Smooth muscle cell (in vitro differentiated cells): ENCODE data around the gene UPB1. TPM values are rescaled to one million over a fixed set of nuclear protein-coding genes. Genes with fewer than 3 reads are reported as not detected.

Experiments
- DNase-seq: peaks from one replicate; lab custom pipeline; 2025; ENCODE audit not compliant: unreplicated experiment; lab: John Stamatoyannopoulos, UW
- H2AFZ ChIP-seq: fragments of 200-600 bp; sonication (generic); 2 replicates; pipeline ENCODE4 v1.6.0; 2016; ENCODE audit warnings: antibody characterized with exemption, low read depth, mild to moderate bottlenecking
- H3F3A ChIP-seq: fragments of 200-600 bp; sonication (generic); 2 replicates; pipeline ENCODE4 v1.6.0; 2017; ENCODE audit warnings: antibody characterized with exemption, low read depth
- H3K27ac ChIP-seq: fragments of 200-600 bp; sonication (generic); 2 replicates; pipeline ENCODE4 v1.5.1; 2016; ENCODE audit warnings: low read depth, mild to moderate bottlenecking
- H3K27me3 ChIP-seq: fragments of 200-600 bp; sonication (generic); 2 replicates; pipeline ENCODE4 v1.6.1; 2016; ENCODE audit warnings: low read depth, mild to moderate bottlenecking
- H3K36me3 ChIP-seq: fragments of 200-600 bp; sonication (generic); 2 replicates; pipeline ENCODE4 v1.5.1; 2016; ENCODE audit warnings: low read depth
- H3K4me1 ChIP-seq: fragments of 200-600 bp; sonication (generic); 2 replicates; pipeline ENCODE4 v1.5.1; 2016; ENCODE audit warnings: low read depth
- H3K4me2 ChIP-seq: fragments of 200-600 bp; sonication (generic); 2 replicates; pipeline ENCODE4 v1.6.0; 2016; ENCODE audit warnings: mild to moderate bottlenecking
- H3K4me3 ChIP-seq: fragments of 200-600 bp; sonication (generic); 2 replicates; pipeline ENCODE4 v1.5.1; 2016; ENCODE audit warnings: mild to moderate bottlenecking
- H3K79me2 ChIP-seq: fragments of 200-600 bp; sonication (generic); 2 replicates; pipeline ENCODE4 v1.6.0; 2016; ENCODE audit warnings: low read depth, mild to moderate bottlenecking
- H3K9ac ChIP-seq: fragments of 200-600 bp; sonication (generic); 2 replicates; pipeline ENCODE4 v1.6.0; 2016; ENCODE audit warnings: low read depth
- H3K9me3 ChIP-seq: fragments of 200-600 bp; sonication (generic); replicated peaks from 2 replicates; pipeline ENCODE4 v1.5.1; 2016; ENCODE audit warnings: low read depth
- H4K20me1 ChIP-seq: fragments of 200-600 bp; sonication (generic); 2 replicates; pipeline ENCODE4 v1.6.0; 2016; ENCODE audit warnings: low read depth
- WGBS: methylation state at CpG from one replicate; pipeline ENCODE4 v1.1.7; 2016; ENCODE audit warnings: low lambda C conversion rate; 5-methylcytosine and 5-hydroxymethylcytosine counted together
- polyA plus RNA-seq: library from polyadenylated mRNA; unstranded; fragments of >200 nt; fragmentation: Nextera tagmentation; extraction: Ambion mirVana; gene quantifications from 2 replicates; pipeline ENCODE4 v1.2.1, GENCODE V29; 2016
- total RNA-seq: library from RNA; depleted of rRNA; stranded (reverse); fragments of >200 nt; gene quantifications from 2 replicates; pipeline ENCODE4 v1.2.3, GENCODE V29; 2014
- TF ChIP-seq, protein P1 (sequence below): fragments of 200-600 bp; sonication (generic); IDR thresholded peaks from 2 replicates; pipeline ENCODE4 v1.5.1; 2017; ENCODE audit warnings: borderline replicate concordance, mild to moderate bottlenecking, antibody characterized with exemption; ENCODE audit not compliant: insufficient read depth, poor library complexity, severe bottlenecking

Gene UPB1
- total and polyA plus RNA-seq, 2 experiments from 2014 or later = 0.21 TPM; not detected in 1

DNA sequence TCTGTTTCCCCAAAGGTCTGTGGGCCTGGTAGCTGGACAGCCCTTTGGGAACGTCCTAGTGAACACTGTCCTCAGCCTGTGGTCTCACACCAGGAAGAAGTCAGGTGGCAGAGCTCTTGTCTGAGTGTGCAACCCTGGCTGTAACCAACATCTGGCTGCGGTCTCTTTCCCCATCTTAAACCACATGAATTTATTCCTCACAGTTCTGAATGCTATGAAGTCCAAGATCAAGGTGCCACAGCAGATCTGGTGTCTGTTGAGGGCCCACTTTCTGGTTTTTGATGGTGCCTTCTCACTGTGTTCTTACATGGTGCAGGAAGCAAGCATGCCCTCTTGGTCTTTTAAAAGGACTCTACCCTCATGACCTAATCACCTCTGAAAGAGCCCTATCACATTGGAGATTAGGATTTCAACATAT is 2.7 kb downstream of the UPB1 start:
- no peak overlapping the region for H3K4me2 ChIP-seq
- TF ChIP-seq, protein P1, sequence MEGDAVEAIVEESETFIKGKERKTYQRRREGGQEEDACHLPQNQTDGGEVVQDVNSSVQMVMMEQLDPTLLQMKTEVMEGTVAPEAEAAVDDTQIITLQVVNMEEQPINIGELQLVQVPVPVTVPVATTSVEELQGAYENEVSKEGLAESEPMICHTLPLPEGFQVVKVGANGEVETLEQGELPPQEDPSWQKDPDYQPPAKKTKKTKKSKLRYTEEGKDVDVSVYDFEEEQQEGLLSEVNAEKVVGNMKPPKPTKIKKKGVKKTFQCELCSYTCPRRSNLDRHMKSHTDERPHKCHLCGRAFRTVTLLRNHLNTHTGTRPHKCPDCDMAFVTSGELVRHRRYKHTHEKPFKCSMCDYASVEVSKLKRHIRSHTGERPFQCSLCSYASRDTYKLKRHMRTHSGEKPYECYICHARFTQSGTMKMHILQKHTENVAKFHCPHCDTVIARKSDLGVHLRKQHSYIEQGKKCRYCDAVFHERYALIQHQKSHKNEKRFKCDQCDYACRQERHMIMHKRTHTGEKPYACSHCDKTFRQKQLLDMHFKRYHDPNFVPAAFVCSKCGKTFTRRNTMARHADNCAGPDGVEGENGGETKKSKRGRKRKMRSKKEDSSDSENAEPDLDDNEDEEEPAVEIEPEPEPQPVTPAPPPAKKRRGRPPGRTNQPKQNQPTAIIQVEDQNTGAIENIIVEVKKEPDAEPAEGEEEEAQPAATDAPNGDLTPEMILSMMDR = no peak
- no peaks in the 10 kb centered on the region for H4K20me1 ChIP-seq
- H3K4me3 ChIP-seq = no peak overlapping the region
- no peak overlapping the region for H2AFZ ChIP-seq
- no peak overlapping the region for H3K27ac ChIP-seq
- peaks cover 35% of the 10 kb centered on the region for H3K27me3 ChIP-seq
- H3K9ac ChIP-seq = no peak overlapping the region
- H3K4me1 ChIP-seq = peaks cover 10% of the 10 kb centered on the region
- no peak for DNase-seq
- no peaks in the 10 kb centered on the region for H3K79me2 ChIP-seq
- no peaks in the 10 kb centered on the region for H3F3A ChIP-seq
- H3K9me3 ChIP-seq = no peaks in the 10 kb centered on the region
- 94% methylated on average over 2 of the region's 2 CpGs for WGBS
- H3K36me3 ChIP-seq = no peaks in the 10 kb centered on the region

DNA sequence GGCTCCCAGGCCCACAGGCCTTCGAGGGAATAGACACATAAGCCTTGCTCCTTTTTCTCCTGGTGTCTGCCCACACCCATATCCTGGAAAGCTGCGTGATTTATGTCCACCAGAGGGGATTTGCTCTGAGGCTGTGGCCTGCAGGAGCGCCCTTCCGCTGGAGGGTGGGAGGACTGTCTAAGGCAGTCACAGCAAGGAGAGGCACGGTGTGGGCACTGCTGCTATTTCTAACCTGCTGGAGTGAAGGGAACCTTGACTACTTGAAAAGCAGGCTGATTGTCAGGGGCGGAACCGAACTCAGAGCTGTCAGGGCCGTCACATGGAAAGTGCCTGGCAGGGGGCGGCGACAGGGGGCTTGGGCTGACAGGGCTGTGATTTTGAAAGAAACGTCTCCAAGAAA is 3.7 kb downstream of the UPB1 start:
- WGBS = 79% methylated on average over 10 of the region's 11 CpGs

DNA sequence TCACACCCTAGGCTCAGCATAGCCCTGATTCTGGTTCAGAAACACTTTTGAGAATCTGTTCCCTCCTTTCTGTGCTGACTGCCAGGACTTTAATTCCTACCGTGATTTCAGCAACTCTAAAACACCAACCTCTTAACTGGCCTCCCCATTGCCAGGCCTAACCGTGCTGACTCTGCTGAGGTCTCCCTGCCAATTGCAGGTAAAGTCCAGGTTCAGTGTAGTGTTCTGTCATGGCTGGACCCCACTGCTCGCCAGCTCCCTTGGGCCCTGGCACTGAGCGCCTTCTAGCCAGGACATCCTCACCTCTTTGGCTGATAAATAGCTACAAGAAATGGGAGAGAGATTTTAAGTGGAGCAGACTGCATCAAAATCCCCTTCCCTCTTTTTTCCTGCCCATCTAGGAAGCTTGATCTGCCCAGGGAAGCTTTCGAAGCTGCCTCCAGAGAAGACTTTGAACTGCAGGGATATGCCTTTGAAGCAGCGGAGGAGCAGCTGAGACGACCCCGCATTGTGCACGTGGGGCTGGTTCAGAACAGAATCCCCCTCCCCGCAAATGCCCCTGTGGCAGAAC is 4.7 kb downstream of the UPB1 start:
- H4K20me1 ChIP-seq = no peaks in the 10 kb centered on the region
- H3K9ac ChIP-seq = no peak overlapping the region
- H3K4me1 ChIP-seq = no peaks in the 10 kb centered on the region
- H3F3A ChIP-seq = no peaks in the 10 kb centered on the region
- WGBS = 96% methylated on average over 10 of the region's 10 CpGs
- H3K27ac ChIP-seq = no peak overlapping the region
- no peaks in the 10 kb centered on the region for H3K36me3 ChIP-seq
- TF ChIP-seq, protein P1 = no peak
- H3K4me3 ChIP-seq = no peak overlapping the region
- H3K9me3 ChIP-seq = no peaks in the 10 kb centered on the region
- DNase-seq = no peak
- no peak overlapping the region for H2AFZ ChIP-seq
- H3K27me3 ChIP-seq = peaks cover 22% of the 10 kb centered on the region
- H3K4me2 ChIP-seq = no peak overlapping the region
- no peaks in the 10 kb centered on the region for H3K79me2 ChIP-seq

More for the DNA sequence above, 3.7 kb downstream of the UPB1 start:
- no peaks in the 10 kb centered on the region for H4K20me1 ChIP-seq
- no peak for DNase-seq
- no peak overlapping the region for H3K4me2 ChIP-seq
- H3K27ac ChIP-seq = no peak overlapping the region
- H3K9me3 ChIP-seq = no peaks in the 10 kb centered on the region
- H3F3A ChIP-seq = no peaks in the 10 kb centered on the region
- no peak overlapping the region for H2AFZ ChIP-seq
- H3K4me3 ChIP-seq = no peak overlapping the region
- TF ChIP-seq, protein P1 = no peak
- no peaks in the 10 kb centered on the region for H3K79me2 ChIP-seq
- H3K4me1 ChIP-seq = peaks cover 10% of the 10 kb centered on the region
- H3K36me3 ChIP-seq = no peaks in the 10 kb centered on the region
- H3K9ac ChIP-seq = no peak overlapping the region
- peaks cover 28% of the 10 kb centered on the region for H3K27me3 ChIP-seq

DNA sequence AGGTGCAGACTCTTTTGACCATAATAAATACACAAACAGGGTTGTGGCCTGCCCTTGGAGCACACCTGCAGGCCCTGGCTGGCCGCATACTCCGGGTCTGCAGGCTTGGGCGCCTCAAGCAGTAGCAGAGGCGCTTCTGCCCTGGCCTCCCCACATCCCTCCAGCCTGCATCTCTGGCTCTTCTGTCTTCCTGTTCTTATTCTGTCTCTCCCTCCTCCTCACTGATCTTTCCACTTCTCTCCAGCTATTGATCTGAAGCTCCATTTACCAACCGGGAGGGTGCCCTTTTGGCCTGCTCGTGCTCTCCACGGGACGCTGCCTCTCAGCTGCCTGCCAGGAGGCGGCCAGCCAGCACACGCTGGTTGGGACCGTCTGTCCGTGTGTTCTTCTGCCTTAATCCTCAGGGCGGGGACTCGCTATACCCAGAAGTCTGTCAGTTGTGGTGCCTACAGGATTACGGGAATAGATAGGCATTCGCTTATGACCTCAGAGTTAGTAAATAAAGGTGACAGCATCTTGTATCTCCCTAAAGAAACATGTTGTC is 5.2 kb downstream of the UPB1 start:
- Histone ChIP-seq H3K4me3 (no peak overlapping the region), H3K36me3 (no peaks in the 10 kb centered on the region), H3K4me2 (no peak overlapping the region), H3K27me3 (peaks cover 17% of the 10 kb centered on the region), H4K20me1 (no peaks in the 10 kb centered on the region), H3K9me3 (no peaks in the 10 kb centered on the region), H3K4me1 (no peaks in the 10 kb centered on the region), H3K79me2 (no peaks in the 10 kb centered on the region), H3K27ac (no peak overlapping the region), H3K9ac (no peak overlapping the region), H3F3A (no peaks in the 10 kb centered on the region), H2AFZ (no peak overlapping the region)
- no peak for DNase-seq
- WGBS = 79% methylated on average over 16 of the region's 16 CpGs
- TF ChIP-seq, protein P1 = no peak
